ENCODE results near the gene SLC25A47. TPM values are rescaled to one million over a fixed set of nuclear protein-coding genes. Genes with fewer than 3 reads are reported as not detected.

Gene SLC25A47
- not detected in 2 replicates for total RNA-seq (ENCODE audit: low replicate concordance)

DNA sequence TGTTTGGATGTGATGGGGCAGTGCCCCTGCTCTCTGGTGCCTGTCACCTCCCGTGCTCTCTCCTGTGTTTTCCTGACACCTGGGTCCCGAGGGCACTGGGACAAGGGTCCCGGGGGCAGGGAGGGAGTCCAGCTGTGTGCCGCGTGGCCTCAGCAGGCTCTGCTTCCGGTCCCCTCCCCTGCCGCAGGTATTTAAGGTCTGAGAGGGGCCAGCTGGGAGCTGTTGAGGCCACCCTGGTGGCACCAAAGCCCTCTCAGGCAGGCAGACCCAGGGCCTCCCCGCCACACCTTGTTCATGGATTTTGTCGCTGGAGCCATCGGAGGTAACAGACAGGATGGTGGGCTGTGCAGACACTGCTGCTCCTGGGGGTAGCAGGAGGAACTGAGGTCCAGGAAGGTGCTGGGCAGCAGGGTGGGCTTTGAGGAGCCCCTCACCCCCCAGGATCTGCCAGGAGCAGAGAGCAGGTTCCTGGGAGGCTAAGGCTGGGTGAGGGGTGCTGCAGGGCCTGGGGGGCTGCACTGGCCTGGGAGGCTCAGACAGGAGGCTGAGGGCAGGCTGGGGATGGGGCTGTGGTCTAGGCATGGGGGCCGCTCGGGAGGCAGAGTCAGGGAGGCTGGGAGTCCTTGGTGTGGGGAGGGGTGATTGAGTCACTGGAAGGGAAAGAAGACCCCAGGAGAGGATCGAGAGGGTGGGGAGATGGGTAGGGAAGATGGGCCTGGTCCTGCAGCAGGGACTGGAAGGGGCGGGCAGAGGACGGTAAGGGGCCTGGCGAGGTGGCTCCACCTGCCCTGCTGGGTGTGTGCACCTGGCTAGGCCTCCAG, at the start of gene SLC25A47:
Gene SLC25A47 (plus strand): TSS at position 219 of the 821 bp plus-strand sequence. CDS start 76 bp downstream, at position 295.
- DNase-seq (ENCODE audit: low read depth): no peak
- TF ChIP-seq, protein P1, sequence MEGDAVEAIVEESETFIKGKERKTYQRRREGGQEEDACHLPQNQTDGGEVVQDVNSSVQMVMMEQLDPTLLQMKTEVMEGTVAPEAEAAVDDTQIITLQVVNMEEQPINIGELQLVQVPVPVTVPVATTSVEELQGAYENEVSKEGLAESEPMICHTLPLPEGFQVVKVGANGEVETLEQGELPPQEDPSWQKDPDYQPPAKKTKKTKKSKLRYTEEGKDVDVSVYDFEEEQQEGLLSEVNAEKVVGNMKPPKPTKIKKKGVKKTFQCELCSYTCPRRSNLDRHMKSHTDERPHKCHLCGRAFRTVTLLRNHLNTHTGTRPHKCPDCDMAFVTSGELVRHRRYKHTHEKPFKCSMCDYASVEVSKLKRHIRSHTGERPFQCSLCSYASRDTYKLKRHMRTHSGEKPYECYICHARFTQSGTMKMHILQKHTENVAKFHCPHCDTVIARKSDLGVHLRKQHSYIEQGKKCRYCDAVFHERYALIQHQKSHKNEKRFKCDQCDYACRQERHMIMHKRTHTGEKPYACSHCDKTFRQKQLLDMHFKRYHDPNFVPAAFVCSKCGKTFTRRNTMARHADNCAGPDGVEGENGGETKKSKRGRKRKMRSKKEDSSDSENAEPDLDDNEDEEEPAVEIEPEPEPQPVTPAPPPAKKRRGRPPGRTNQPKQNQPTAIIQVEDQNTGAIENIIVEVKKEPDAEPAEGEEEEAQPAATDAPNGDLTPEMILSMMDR (IDR thresholded peaks at IDR 0.05; ENCODE audit: insufficient read depth, low read length): no peak

DNA sequence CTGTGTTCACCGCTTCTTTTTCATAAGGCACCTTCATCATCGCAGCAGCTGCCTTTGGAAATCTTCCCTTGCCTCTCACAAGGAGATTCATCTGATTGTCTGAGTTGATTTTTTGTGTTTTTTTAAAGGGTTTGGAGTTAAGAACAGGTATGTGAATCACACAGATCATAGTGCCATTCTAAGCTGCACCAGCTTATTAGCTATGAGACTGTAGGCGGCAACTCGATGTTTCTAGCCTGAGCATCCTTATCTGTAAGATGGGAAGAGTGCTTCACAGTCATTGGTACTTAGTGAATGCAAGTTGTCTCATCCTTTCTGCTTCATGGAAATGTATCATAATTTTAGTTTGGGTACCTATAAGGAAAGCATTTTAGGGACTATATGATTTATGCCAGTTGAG, 48.9 kb upstream of the SLC25A47 start:
- DNase-seq (ENCODE audit: low read depth): no peak
- H3K4me3 ChIP-seq (ENCODE audit: low read depth, low read length): no peak overlapping the region
- TF ChIP-seq, protein P1 (IDR thresholded peaks at IDR 0.05; ENCODE audit: insufficient read depth, low read length): no peak

More for the DNA sequence above, at the start of gene SLC25A47:
- H3K4me3 ChIP-seq (ENCODE audit: low read depth, low read length): no peak within 1 kb of the TSS

- no peak overlapping the region for H3K4me3 ChIP-seq (ENCODE audit: low read depth, low read length)
- TF ChIP-seq, protein P1 (IDR thresholded peaks at IDR 0.05; ENCODE audit: insufficient read depth, low read length): no peak
- DNase-seq (ENCODE audit: low read depth): no peak
Measured at GRCh38 chr14:100275214-100275613, 47.9 kb upstream of the SLC25A47 start.

GRCh38 chr14:100278702-100279101, 44.4 kb upstream of the SLC25A47 start:
- peak; percentile 60 for DNase-seq (ENCODE audit: low read depth)
- TF ChIP-seq, protein P1 (IDR thresholded peaks at IDR 0.05; ENCODE audit: insufficient read depth, low read length): peak; percentile 41

DNA sequence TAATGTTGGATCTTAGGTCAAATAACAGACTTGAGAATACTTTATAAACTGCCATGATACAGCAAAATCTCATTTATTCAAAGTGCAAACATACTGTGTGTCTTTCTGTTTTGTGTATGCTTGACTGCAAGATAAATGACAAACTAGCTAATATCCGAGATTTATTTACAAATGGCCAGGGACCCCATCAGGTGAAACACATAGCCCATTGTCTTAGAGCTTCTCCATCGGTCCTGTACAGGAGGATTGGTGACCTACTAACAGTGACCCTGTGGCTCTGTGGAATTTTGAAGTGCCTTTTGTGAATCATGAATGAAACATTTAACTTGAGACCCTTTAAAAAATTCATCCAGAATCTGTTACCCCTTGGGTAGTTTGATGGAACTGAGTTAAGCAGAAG, 44.0 kb upstream of the SLC25A47 start:
- TF ChIP-seq, protein P1 (IDR thresholded peaks at IDR 0.05; ENCODE audit: insufficient read depth, low read length): no peak
- no peak overlapping the region for H3K4me3 ChIP-seq (ENCODE audit: low read depth, low read length)
- DNase-seq (ENCODE audit: low read depth): no peak

More at GRCh38 chr14:100278702-100279101, 44.4 kb upstream of the SLC25A47 start:
- H3K4me3 ChIP-seq (ENCODE audit: low read depth, low read length): no peak overlapping the region

DNA sequence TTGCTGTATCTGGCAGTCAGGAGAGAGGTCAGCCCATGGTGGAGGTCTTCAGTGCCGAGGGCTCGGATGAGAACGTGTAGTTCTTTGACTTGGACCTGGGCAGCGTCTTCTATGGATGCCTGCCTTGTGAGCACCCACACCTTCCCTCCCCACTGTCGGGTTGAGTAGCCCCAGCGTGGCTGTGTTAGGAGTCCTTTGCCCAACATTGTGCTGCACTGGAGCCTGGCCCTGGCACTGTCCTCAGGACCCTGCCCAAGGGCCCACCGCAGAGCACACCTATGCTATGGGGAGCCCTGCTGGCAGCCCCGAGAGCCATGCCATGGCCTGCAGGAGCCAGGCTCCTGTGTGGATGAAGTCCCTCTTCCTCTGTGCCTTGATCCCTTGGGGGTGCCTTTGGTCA, 43.6 kb upstream of the SLC25A47 start:
- TF ChIP-seq, protein P1 (IDR thresholded peaks at IDR 0.05; ENCODE audit: insufficient read depth, low read length): no peak
- no peak overlapping the region for H3K4me3 ChIP-seq (ENCODE audit: low read depth, low read length)

More for the DNA sequence above, 43.6 kb upstream of the SLC25A47 start:
- DNase-seq (ENCODE audit: low read depth): no peak
